Measurements from ENCODE around the gene MAD1L1. TPM values are rescaled to one million over a fixed set of nuclear protein-coding genes. Genes with fewer than 3 reads are reported as not detected.

Gene MAD1L1
- total and polyA plus RNA-seq, 2 of the 8 experiments (the other 6 are each of a cell fraction or from before 2014, with no cell fraction given): 40.4 to 44.6 TPM

- Histone ChIP-seq H4K20me1 (replicated peaks in 1 of 2; ENCODE audit: control insufficient read depth in 1 of 2, insufficient read depth in 2 of 2, low read length in 2 of 2) (peaks cover 5 to 16% of the 10 kb centered on the region in 2 experiments), H3K9me3 (ENCODE audit: insufficient read depth in 2 of 2, low read depth in 1 of 2, low read length in 1 of 2) (no peaks in the 10 kb centered on the region), H3K36me3 (ENCODE audit: control insufficient read depth in 2 of 4, insufficient read depth in 4 of 4, low read length in 3 of 4) (peaks cover 9 to 36% (median 26%) of the 10 kb centered on the region in 4 experiments; a peak in 7 of 8 replicates), H2BK12ac (ENCODE audit: low read depth, low read length) (no peak overlapping the region), H3K79me2 (ENCODE audit: control insufficient read depth in 1 of 2, insufficient read depth in 2 of 2, low read length in 2 of 2) (peaks cover 0 to 40% of the 10 kb centered on the region in 2 experiments; a peak in 3 of 4 replicates), H4K8ac (ENCODE audit: extremely low read depth, insufficient read depth, low read length) (no peak overlapping the region), H3K4me1 (replicated peaks in 1 of 4; ENCODE audit: control insufficient read depth in 3 of 4, insufficient read depth in 4 of 4, low read length in 3 of 4) (no peaks in the 10 kb centered on the region; a peak in 1 of 7 replicates), H3K4me3 (ENCODE audit: extremely low read depth in 1 of 4, insufficient read depth in 2 of 4, low read depth in 3 of 4, low read length in 4 of 4) (no peak overlapping the region), H3K14ac (ENCODE audit: insufficient read length) (no peak overlapping the region), H3K27ac (ENCODE audit: low read depth, low read length) (no peak overlapping the region), H2BK15ac (ENCODE audit: low read length) (no peak overlapping the region), H2BK120ac (replicated peaks; ENCODE audit: low read depth, low read length) (no peak overlapping the region), H3K18ac (ENCODE audit: extremely low read depth, low read length) (no peak overlapping the region), H3K56ac (replicated peaks; ENCODE audit: insufficient read length, low read depth, low read length) (no peak overlapping the region), H3K27me3 (replicated peaks in 1 of 4; ENCODE audit: control insufficient read depth in 3 of 4, extremely low read depth in 1 of 4, insufficient read depth in 3 of 4, low read length in 3 of 4) (no peaks in the 10 kb centered on the region), H2AFZ (ENCODE audit: low read length) (no peak overlapping the region), H2BK20ac (ENCODE audit: low read length) (no peak overlapping the region), H3K4ac (replicated peaks; ENCODE audit: insufficient read length, low read depth, low read length) (no peak overlapping the region), H2AK5ac (ENCODE audit: low read depth, low read length) (no peak overlapping the region), H3K9ac (replicated peaks in 1 of 4; ENCODE audit: extremely low read depth in 1 of 4, low read depth in 3 of 4, low read length in 3 of 4) (no peak overlapping the region), H4K91ac (replicated peaks; ENCODE audit: insufficient read length, low read length) (no peak overlapping the region), H3K4me2 (ENCODE audit: insufficient read depth in 1 of 2, low read depth in 2 of 2, low read length in 2 of 2) (no peak overlapping the region), H3K23me2 (ENCODE audit: low read depth, low read length) (no peaks in the 10 kb centered on the region), H3K23ac (ENCODE audit: insufficient read length) (no peak overlapping the region), H4K5ac (ENCODE audit: insufficient read length, low read depth, low read length) (no peak overlapping the region), H2BK5ac (ENCODE audit: low read depth, low read length) (no peak overlapping the region), H3K79me1 (ENCODE audit: low read depth, low read length) (peaks cover 19% of the 10 kb centered on the region)
- FAIRE-seq (no peak), DNase-seq (ENCODE audit: low read depth in 1 of 2, low spot score in 2 of 2) (no peak)
- WGBS, 2 experiments (ENCODE audit: extremely low coverage in 1 of 2, insufficient coverage in 1 of 2, insufficient read length in 1 of 2, insufficient replicate concordance in 2 of 2, low coverage in 1 of 2, low lambda C conversion rate in 2 of 2, missing lambda C conversion rate in 1 of 2): 73% methylated on average over 4 of the region's 4 CpGs; no CpG with 5 or more reads in 1 of the 2 experiments
- no peak for TF ChIP-seq PHF8 (conservative IDR thresholded peaks at IDR 0.05; ENCODE audit: low read depth, low read length)
- no peak for TF ChIP-seq SP2 (IDR thresholded peaks at IDR 0.05; ENCODE audit: low read length)
- ChIA-PET CTCF (ENCODE audit: partially characterized antibody) (interaction anchor here (0.8 to 1.7 kb wide), 3 partner anchors 8 to 31 kb away, joined by 3 read pairs; no protein-coding TSS in a partner anchor), POLR2A (ENCODE audit: partially characterized antibody) (interaction anchor here (0.8 to 1.1 kb wide), 2 partner anchors 10 to 125 kb away, joined by 3 read pairs; no protein-coding TSS in a partner anchor)
Measured at GRCh38 chr7:2224934-2225333, 7.8 kb downstream of the MAD1L1 start.
